GM21786 (cell line): ENCODE results near the gene KCNJ9.
"Not testable (repeated sequence)": the region's sequence is repeated elsewhere in the genome, so short reads cannot be mapped to it uniquely, and the experiment has no call there.

Source experiments
- ATAC-seq: cut with Tn5 transposase; IDR thresholded peaks from one replicate; pipeline ENCODE4 v1.9.1; 2021; ENCODE audit not compliant: unreplicated experiment

KCNJ9 gene

DNA sequence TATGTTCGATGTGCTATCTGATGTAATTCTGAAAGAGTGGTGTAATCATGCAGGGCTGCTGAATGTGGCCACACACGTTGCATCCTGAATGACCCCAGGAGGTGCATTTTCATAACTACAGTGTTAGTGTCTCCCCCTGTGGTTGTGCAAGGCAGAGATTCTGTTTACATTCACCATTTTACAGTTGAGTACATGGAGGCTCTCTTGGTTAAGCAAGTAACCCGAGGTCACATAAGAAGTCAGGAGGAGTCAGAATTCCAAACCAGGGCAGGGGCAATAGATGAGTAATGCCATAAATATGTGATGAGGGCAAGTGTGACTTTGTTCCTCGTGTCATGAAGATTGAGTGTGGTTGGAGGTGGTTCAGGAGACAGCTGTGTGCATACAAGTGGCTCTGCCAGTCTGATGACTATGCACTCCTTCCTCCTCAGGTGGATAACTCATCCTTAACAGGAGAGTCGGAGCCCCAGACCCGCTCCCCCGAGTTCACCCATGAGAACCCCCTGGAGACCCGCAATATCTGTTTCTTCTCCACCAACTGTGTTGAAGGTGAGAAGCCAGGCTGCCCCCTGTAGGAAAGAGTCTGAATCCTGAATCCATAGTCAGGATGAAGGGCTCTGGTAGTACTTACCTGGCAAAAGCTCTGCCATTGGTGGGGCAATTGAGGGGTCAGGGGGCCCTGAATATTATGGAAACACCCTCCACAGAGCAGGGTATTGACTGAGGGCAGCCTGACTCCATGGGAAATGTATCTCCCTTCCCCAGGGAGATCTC lies 43.6 kb downstream of the KCNJ9 start:
- ATAC-seq: no peak

DNA sequence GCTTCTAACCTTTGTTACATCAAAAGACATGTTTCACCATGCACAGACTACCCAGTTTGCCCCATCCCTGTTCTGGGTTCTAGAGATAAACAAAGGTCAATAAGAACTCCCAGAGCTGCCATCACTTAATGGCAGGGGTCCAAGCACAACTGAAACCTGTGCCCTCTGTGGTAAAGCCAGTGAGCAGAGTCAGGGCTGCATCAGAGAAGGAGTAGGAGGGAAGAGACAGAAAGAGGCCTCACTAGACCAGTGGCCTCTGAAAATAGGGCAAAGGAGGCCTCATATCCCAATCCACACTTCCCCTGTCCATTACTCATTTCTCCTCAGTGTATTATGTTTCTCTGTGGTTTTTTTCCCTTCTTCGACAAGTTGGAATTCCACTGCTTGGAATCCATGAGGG lies 44.4 kb downstream of the KCNJ9 start:
- ATAC-seq: no peak

DNA sequence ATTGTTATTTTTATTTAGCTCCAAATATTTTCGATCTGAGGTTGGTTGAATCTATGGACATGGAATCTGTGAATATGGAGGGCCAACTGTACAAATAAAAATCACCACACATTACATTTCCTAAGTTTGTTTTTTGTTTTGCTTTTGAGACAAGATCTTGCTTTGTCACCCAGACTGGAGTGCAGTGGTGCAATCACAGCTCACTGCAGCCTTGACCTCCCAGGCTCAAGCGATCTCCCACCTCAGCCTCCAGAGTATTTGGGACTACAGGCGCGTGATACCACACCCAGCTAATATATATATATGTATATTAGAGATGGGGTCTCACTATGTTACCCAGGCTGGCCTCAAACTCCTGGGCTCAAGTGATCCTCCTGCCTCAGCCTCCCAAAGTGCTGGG lies 45.0 kb downstream of the KCNJ9 start:
- ATAC-seq: not testable (repeated sequence)

DNA sequence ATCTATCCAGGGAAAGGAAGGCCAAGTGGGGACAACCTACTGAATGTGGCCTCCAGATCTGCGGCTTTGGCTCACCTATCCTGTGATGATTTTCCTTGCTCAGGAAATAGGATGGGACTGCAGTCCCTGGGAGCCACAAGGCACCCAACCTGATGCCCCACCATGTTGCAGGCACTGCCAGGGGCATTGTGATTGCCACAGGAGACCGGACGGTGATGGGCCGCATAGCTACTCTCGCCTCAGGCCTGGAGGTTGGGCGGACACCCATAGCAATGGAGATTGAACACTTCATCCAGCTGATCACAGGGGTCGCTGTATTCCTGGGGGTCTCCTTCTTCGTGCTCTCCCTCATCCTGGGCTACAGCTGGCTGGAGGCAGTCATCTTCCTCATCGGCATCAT lies 46.0 kb downstream of the KCNJ9 start:
- ATAC-seq: no peak

DNA sequence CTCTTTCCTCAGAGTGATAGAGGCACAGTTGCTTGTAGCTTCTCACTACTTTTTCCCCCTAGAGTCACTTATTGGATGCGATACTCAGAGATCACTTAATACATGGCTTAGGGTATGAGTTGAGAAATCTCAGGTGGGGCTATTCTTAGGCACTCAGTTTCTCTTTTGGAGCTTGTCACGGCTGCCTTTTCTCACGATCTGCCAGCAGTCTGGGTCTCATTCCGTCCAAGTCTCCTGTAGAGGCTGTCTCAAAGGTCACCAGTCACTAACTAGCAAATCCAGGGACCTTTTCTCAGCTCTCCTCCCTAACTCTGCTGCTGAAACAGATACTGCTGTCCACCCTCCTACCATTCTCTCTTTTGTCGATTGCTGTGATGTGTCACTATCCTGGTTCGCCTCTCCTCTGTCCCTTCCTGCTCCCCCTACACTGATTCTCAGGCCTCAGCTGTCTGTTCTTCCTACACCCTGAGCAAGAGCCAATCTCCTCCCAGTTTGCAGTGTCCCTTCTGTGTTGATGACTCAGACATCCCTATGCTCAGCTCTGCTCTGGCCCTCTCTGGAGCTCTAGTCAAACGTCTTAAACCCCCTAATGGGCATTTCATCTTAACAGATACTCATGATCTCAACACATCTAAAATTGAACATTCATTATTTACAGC lies 46.7 kb downstream of the KCNJ9 start:
- ATAC-seq: no peak

DNA sequence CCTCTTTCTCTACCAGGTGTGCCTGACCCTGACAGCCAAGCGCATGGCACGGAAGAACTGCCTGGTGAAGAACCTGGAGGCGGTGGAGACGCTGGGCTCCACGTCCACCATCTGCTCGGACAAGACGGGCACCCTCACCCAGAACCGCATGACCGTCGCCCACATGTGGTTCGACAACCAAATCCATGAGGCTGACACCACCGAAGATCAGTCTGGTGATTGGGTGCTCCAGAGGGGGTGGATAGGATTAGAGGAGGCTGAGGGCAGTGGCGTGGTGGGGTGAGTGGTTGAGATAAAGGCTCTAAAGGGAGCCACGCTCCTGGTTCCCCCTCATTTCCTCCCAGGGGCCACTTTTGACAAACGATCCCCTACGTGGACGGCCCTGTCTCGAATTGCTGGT lies 47.3 kb downstream of the KCNJ9 start:
- no peak for ATAC-seq

DNA sequence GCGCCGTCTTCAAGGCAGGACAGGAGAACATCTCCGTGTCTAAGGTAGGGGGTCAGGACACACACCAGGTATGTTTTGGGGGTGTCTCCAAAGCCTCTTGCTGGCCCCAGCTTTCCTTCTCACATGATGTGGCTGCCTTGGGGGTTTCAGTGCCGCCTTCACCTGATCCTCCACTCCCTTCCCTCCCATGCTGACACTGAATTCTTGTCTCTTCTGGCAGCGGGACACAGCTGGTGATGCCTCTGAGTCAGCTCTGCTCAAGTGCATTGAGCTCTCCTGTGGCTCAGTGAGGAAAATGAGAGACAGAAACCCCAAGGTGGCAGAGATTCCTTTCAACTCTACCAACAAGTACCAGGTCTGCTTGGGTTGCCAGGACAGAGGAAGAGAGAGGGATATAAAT lies 47.7 kb downstream of the KCNJ9 start:
- no peak for ATAC-seq

DNA sequence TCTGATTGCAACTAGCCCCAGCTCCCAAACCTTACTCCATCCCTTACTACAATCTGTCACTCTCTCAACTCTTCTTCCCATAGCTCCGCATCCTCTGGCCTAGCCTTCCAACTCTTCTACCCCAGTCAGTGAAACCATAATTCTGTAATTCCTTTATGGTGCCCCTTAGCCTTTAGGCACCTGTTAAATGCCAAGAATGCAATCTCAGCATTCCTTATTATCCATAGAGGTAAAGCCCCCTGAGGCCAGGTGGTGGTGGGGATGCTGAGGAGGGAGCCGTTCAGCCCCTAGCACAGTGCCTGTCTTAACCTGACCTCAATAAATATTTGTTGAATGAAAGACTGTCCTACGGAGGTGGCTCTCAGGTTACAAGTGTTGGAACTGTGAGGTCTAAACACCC lies 48.2 kb downstream of the KCNJ9 start:
- no peak for ATAC-seq

DNA sequence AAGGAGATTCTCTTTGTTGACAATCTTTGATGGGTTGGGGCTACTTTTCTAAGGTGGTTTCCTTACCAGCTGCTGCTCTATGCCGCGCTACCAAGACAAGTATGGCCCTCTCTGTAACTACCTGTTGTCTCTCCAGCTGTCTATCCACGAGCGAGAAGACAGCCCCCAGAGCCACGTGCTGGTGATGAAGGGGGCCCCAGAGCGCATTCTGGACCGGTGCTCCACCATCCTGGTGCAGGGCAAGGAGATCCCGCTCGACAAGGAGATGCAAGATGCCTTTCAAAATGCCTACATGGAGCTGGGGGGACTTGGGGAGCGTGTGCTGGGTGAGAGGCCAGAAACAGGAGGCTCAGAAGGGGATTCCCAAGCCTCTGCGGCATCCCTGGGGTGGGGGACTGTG lies 48.6 kb downstream of the KCNJ9 start:
- no peak for ATAC-seq

DNA sequence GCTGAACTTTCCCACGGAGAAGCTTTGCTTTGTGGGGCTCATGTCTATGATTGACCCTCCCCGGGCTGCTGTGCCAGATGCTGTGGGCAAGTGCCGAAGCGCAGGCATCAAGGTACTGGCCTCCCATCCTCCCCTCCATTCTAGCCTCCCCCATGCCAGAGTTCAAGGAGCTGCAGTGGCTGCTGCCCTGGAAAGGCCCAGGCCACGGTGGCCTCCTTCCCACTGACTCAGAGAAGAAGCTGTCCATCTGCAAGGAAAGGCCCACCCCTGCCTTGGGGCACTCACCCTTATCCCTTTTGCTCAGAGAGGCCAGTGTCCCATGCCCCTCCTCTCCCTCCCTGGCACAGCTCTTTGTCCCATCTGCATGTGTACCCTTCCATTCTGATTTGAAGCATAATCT lies 49.1 kb downstream of the KCNJ9 start:
- no peak for ATAC-seq

DNA sequence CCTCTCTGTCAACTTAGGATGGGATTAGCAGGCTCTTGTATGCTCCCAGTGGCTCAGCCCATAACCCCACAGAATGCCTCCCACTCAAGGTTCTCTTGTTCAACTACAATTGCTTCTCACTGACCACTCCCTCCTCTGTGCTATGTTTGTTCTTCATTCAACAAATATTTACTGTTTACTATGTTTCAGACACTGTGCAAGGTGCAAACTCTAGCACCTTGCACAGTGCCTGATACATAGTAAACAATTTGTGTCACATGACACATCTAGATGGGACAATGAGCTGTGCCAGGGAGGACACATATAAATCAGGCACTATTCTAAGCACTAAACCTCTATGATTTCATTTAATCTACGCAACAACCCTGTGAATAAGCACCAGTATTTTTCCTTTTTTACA lies 49.6 kb downstream of the KCNJ9 start:
- no peak for ATAC-seq

DNA sequence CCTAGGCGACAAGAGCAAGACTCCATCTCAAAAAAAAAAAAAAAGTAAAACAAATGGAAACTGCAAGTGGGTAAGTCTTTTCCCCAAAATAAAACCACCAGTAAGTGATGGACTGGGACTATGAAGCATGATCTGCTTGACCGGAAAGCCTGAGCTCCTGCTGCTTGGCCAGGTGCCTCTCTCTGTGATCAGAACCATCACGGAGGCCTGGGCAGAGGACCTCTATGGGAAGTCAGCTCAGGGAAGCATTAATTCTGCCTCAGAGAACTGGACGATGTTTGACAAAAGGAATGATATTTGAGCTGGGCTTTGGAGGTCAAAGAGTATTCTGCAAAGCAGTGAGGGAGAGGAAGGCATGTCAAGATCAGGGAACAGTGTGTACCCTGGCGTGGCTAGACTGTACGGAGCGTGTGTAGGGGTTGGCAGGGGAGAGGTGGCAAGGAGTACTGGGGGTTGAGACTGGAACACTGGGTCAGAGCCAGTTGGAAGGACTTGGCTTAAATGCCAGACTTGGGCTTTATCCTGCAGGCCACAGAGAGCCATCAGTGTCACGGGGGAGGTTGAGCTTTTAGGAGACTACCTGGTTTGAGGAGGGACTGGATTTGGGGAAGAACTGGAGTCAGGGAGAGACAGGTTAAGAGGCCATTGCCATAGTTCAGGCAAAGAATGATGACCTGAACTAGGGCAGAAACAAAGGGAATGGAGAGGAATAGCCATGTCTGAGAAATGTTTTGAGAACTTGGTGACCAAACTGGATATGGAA lies 50.6 kb downstream of the KCNJ9 start:
- no peak for ATAC-seq

DNA sequence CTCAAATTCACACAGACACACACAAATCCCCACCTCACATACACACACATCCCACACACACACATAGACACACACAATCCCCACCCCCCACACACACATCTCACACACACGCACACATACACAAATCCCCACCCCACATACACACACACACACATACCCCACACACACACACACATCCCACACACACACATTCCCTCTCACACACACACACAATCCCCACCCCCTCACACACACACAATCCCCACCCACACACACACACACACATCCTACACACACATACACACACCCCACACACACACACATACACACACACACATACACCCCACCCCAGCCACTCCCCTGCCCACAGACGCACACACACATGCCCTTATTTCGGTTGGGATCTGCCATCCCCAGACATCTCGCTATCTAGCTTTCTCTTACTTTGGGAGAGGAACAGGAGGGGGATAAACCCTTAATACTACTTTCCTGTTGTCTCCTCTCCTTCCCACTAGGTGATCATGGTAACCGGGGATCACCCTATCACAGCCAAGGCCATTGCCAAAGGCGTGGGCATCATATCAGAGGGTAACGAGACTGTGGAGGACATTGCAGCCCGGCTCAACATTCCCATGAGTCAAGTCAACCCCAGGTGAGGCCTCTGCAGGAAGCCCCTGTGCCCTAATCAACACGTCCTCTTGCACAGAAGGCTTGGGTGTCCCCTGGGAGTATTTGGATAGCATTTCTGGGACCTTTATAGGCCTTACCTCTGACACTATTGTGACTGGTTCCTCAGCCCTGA lies 52.8 kb downstream of the KCNJ9 start:
- ATAC-seq: no peak

DNA sequence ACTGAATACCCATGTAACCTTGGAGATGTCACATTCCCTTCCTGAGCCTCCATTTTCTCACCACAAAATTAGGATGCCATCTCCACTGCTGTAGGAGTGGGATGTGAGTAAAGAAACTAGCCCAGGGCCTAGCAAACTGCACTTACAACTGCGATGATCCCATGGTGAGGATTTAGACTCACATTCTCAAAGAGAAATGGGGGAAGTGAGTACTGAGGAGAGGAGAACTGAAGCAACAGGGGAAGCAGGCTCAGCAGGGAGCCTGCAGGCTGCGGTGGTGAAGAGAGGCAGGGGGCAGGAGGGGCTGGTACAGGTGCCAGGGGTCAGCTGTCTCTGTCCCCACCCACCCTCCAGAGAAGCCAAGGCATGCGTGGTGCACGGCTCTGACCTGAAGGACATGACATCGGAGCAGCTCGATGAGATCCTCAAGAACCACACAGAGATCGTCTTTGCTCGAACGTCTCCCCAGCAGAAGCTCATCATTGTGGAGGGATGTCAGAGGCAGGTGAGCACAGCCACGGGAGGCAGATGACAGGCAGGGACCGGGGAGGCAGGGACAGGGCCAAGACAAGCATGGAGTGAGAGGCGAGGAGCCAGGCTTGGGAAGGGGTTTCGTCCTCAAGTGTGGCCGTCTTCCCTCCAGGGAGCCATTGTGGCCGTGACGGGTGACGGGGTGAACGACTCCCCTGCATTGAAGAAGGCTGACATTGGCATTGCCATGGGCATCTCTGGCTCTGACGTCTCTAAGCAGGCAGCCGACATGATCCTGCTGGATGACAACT lies 53.6 kb downstream of the KCNJ9 start:
- ATAC-seq: no peak

DNA sequence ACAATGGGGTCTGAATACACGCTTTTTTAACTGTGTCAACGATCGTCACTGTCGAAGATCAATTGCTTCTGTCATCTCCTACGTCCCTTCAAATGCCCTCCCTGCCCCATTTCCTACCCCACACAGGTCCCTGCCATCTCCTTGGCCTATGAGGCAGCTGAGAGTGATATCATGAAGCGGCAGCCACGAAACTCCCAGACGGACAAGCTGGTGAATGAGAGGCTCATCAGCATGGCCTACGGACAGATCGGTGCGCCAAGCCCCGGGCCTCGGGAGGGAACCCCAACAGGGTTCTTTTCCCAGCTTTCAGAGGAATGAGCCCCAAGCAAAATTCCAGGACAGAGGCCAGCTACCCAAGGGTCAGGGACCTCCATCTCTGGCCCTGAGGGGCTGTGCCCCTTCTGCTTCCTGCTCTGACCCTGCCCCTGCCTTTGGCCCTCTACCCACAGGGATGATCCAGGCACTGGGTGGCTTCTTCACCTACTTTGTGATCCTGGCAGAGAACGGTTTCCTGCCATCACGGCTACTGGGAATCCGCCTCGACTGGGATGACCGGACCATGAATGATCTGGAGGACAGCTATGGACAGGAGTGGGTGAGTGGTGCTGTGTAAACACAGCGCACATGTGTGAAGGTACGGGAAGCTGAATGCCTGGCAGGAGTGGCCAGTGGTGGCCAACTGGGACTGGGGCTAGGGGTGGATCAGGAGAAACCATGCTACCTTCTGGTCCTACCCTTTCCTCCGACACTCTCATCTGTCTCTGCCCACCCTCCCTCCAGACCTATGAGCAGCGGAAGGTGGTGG lies 55.0 kb downstream of the KCNJ9 start:
- no peak for ATAC-seq

DNA sequence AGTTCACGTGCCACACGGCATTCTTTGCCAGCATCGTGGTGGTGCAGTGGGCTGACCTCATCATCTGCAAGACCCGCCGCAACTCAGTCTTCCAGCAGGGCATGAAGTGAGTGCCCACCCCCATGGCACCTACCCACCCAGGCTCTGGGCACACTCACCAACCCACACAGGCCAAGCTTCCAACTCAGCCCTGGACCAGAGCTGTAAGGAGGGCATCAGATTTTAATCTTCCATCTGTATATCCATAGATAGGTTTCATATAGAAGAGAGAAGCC lies 55.5 kb downstream of the KCNJ9 start:
- no peak for ATAC-seq

DNA sequence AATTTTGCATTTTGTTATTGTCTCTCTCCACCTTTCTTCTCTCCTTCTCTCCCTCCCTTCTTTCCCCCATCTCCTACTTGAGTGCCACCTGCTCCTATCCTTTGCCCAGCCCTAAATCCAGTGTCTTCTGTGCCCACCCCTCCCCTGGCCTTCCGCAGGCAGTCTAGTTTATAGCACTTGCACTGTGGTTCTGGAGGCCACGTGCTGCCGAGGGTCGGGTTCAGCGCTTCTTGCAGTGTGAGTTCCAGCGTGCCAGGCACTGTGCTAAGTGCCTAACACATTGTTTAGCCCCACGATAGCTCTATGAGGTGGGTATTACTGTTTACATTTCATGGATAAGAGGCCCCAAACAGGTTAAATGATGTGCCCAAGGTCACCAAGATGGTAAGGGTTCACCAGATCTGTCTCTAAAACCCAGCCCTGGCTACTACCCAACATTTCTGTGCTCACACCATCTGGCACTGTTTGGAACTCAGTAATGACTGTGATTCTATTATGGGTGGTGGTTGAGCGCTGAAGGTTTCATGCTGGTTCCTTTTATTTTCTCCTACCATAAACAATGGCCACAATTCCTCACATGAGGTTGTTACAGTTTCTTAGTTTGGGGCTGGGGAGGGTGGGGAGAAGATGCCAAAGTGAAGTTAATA lies 56.0 kb downstream of the KCNJ9 start:
- no peak for ATAC-seq

DNA sequence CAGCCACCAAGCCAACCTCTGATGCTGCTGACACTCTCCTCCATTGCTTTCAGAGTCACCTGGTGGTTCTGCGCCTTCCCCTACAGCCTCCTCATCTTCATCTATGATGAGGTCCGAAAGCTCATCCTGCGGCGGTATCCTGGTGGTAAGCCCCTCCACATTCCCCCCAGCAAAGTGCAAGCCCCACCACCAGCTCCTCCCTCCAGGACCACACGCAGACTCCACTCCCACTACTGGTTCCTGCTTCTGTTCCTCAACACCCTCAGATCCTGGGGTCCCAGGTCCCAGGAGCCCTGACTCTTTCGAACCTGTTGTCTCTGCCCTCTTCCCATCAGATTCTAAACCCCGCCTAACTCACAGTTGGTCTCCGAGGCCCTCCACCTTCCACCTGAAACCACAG lies 58.5 kb downstream of the KCNJ9 start:
- no peak for ATAC-seq
